ENCODE results near the gene MFSD1.

MFSD1 gene

GRCh38 chr3:158821847-158822246, 20.0 kb downstream of the MFSD1 start:
- no peaks in the 10 kb centered on the region for H3K27me3 ChIP-seq (ENCODE audit: control insufficient read depth, insufficient read depth, low read length)
- peaks cover 4% of the 10 kb centered on the region; the same call in 1 of the 2 replicates for H3K36me3 ChIP-seq (ENCODE audit: control insufficient read depth, insufficient read depth, low read length)
- H3K27ac ChIP-seq (ENCODE audit: low read depth, low read length): no peak overlapping the region
- no peak overlapping the region for H3K9ac ChIP-seq (ENCODE audit: low read length)
- no peaks in the 10 kb centered on the region for H3K4me1 ChIP-seq (ENCODE audit: control insufficient read depth, insufficient read depth, low read length)
- no peaks in the 10 kb centered on the region for H3K9me3 ChIP-seq (ENCODE audit: control insufficient read depth, insufficient read depth, low read depth, low read length)
- H3K4me3 ChIP-seq (ENCODE audit: low read depth, low read length): no peak overlapping the region

DNA sequence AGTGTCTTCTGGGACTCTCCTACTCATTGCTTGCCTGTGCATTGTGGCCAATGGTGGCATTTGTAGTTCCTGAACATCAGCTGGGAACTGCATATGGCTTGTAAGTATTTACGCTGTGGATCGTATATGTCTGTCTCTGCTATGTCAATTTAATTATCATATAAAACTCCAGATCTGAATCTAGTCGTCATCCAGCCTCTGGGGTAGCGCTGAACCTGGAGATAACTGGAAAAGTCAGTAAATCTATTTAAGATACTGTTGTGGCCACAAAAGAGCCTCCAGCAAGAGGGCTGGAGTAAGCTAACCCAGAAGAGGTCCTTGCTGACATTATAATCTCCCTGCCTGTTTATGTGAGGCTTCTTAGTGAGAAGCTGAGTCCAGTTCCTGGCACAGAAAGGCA, 21.6 kb downstream of the MFSD1 start:
- H3K36me3 ChIP-seq (ENCODE audit: control insufficient read depth, insufficient read depth, low read length): peaks cover 4% of the 10 kb centered on the region; the same call in 1 of the 2 replicates
- H3K27ac ChIP-seq (ENCODE audit: low read depth, low read length): no peak overlapping the region
- H3K4me3 ChIP-seq (ENCODE audit: low read depth, low read length): no peak overlapping the region
- no peaks in the 10 kb centered on the region for H3K4me1 ChIP-seq (ENCODE audit: control insufficient read depth, insufficient read depth, low read length)
- H3K27me3 ChIP-seq (ENCODE audit: control insufficient read depth, insufficient read depth, low read length): no peaks in the 10 kb centered on the region
- H3K9me3 ChIP-seq (ENCODE audit: control insufficient read depth, insufficient read depth, low read depth, low read length): no peaks in the 10 kb centered on the region
- no peak overlapping the region for H3K9ac ChIP-seq (ENCODE audit: low read length)

- Histone ChIP-seq H3K9me3 (ENCODE audit: control insufficient read depth, insufficient read depth, low read depth, low read length) (no peaks in the 10 kb centered on the region), H3K36me3 (ENCODE audit: control insufficient read depth, insufficient read depth, low read length) (peaks cover 4% of the 10 kb centered on the region; the same call in 1 of the 2 replicates), H3K9ac (ENCODE audit: low read length) (no peak overlapping the region), H3K27ac (ENCODE audit: low read depth, low read length) (no peak overlapping the region), H3K4me3 (ENCODE audit: low read depth, low read length) (no peak overlapping the region), H3K27me3 (ENCODE audit: control insufficient read depth, insufficient read depth, low read length) (no peaks in the 10 kb centered on the region), H3K4me1 (ENCODE audit: control insufficient read depth, insufficient read depth, low read length) (no peaks in the 10 kb centered on the region)
Measured at GRCh38 chr3:158827773-158828172, 25.9 kb downstream of the MFSD1 start.

DNA sequence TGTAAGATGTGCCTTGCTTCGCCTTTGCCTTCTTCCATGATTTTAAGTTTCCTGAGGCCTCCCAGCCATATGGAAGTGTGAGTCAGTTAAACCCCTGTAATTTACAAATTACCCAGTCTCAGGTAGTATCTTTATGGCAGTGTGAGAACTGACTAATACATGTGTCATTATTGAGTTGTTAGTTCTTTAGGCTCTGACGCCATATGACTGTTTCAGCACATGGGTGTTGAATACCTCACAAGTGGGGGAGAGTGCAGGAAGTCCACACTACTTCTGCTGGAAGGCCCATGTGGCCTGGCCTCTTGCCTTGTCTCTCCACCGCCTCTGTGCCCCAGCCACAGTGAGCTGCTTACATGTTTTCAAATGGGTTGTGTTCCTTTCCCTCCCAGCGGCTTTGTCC, 28.5 kb downstream of the MFSD1 start:
- Histone ChIP-seq H3K9me3 (ENCODE audit: control insufficient read depth, insufficient read depth, low read depth, low read length) (no peaks in the 10 kb centered on the region), H3K27ac (ENCODE audit: low read depth, low read length) (no peak overlapping the region), H3K27me3 (ENCODE audit: control insufficient read depth, insufficient read depth, low read length) (no peaks in the 10 kb centered on the region), H3K4me3 (ENCODE audit: low read depth, low read length) (no peak overlapping the region), H3K4me1 (ENCODE audit: control insufficient read depth, insufficient read depth, low read length) (no peaks in the 10 kb centered on the region), H3K36me3 (ENCODE audit: control insufficient read depth, insufficient read depth, low read length) (no peaks in the 10 kb centered on the region), H3K9ac (ENCODE audit: low read length) (no peak overlapping the region)

DNA sequence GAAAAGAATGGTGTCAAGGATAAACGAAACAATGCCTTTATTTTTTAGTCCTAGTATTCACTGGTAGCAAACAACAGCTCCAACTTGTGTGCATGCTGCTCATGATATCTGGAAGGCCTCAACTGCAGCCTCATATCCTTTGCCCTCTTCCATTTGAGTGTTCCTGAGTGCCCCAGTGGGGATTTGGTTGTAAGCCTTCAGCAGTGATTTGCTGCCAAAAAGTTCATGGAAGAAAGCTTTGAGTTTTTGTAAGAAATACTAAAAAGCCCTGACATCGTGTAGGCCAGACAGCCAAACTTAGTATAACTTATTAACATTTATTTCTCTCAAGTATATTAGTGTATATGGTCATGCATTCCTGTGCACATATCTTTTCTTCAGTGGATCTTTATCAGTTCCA, 30.0 kb downstream of the MFSD1 start:
- Histone ChIP-seq H3K4me1 (ENCODE audit: control insufficient read depth, insufficient read depth, low read length) (no peaks in the 10 kb centered on the region), H3K36me3 (ENCODE audit: control insufficient read depth, insufficient read depth, low read length) (no peaks in the 10 kb centered on the region), H3K9me3 (ENCODE audit: control insufficient read depth, insufficient read depth, low read depth, low read length) (no peaks in the 10 kb centered on the region)

GRCh38 chr3:158835631-158836030, 33.8 kb downstream of the MFSD1 start:
- H3K4me1 ChIP-seq (ENCODE audit: control insufficient read depth, insufficient read depth, low read length): no peaks in the 10 kb centered on the region

More for the DNA sequence above, 30.0 kb downstream of the MFSD1 start:
- H3K27me3 ChIP-seq (ENCODE audit: control insufficient read depth, insufficient read depth, low read length): no peaks in the 10 kb centered on the region
- H3K27ac ChIP-seq (ENCODE audit: low read depth, low read length): no peak overlapping the region
- no peak overlapping the region for H3K9ac ChIP-seq (ENCODE audit: low read length)
- no peak overlapping the region for H3K4me3 ChIP-seq (ENCODE audit: low read depth, low read length)

DNA sequence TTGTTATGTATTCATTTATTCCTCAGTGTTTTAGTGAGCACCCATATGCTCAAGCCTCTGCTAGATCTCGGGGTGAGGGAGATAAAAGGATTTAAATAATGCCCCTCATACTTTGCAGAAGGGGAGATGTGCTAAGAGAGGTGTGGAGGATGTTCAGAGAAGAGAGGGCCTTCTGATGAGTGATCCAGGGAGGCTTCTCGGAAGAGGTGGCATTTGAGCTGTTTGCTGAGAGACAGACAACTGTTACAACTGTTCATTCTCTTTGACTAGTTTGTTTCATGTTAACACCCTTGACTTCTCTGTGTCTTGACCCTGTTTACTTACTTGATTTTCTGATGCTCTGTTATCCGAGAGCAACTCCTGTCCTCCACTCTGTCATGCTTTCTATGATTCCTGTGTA, 34.5 kb downstream of the MFSD1 start:
- Histone ChIP-seq H3K36me3 (ENCODE audit: control insufficient read depth, insufficient read depth, low read length) (no peaks in the 10 kb centered on the region), H3K9ac (ENCODE audit: low read length) (no peak overlapping the region), H3K27me3 (ENCODE audit: control insufficient read depth, insufficient read depth, low read length) (no peaks in the 10 kb centered on the region), H3K9me3 (ENCODE audit: control insufficient read depth, insufficient read depth, low read depth, low read length) (no peaks in the 10 kb centered on the region), H3K4me1 (ENCODE audit: control insufficient read depth, insufficient read depth, low read length) (no peaks in the 10 kb centered on the region), H3K4me3 (ENCODE audit: low read depth, low read length) (no peak overlapping the region), H3K27ac (ENCODE audit: low read depth, low read length) (no peak overlapping the region)

More at GRCh38 chr3:158835631-158836030, 33.8 kb downstream of the MFSD1 start:
- Histone ChIP-seq H3K9me3 (ENCODE audit: control insufficient read depth, insufficient read depth, low read depth, low read length) (no peaks in the 10 kb centered on the region), H3K27me3 (ENCODE audit: control insufficient read depth, insufficient read depth, low read length) (no peaks in the 10 kb centered on the region), H3K27ac (ENCODE audit: low read depth, low read length) (no peak overlapping the region), H3K4me3 (ENCODE audit: low read depth, low read length) (no peak overlapping the region), H3K9ac (ENCODE audit: low read length) (no peak overlapping the region), H3K36me3 (ENCODE audit: control insufficient read depth, insufficient read depth, low read length) (no peaks in the 10 kb centered on the region)

DNA sequence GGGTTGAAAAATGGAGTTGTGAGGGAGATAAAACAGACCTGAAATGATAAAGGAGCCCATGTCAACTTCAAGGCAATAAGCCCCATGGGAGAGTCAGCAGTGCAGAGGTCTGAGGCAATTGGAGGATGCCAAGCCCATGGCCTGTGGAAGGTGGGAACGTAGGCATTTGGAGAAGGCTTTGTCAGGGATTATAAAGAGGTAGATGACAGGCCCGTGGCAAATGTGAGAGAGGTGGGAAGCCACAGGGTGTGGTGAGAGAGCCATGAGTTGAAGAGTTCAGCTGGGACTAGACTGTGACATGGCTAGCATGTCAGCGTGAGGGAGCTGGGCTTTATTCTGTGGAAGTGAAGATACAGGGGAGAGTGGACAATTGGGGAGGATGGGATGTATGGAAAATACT, 35.4 kb downstream of the MFSD1 start:
- no peak overlapping the region for H3K4me3 ChIP-seq (ENCODE audit: low read depth, low read length)
- no peaks in the 10 kb centered on the region for H3K27me3 ChIP-seq (ENCODE audit: control insufficient read depth, insufficient read depth, low read length)
- no peak overlapping the region for H3K9ac ChIP-seq (ENCODE audit: low read length)
- H3K27ac ChIP-seq (ENCODE audit: low read depth, low read length): no peak overlapping the region
- H3K9me3 ChIP-seq (ENCODE audit: control insufficient read depth, insufficient read depth, low read depth, low read length): no peaks in the 10 kb centered on the region
- H3K4me1 ChIP-seq (ENCODE audit: control insufficient read depth, insufficient read depth, low read length): no peaks in the 10 kb centered on the region
- H3K36me3 ChIP-seq (ENCODE audit: control insufficient read depth, insufficient read depth, low read length): no peaks in the 10 kb centered on the region

DNA sequence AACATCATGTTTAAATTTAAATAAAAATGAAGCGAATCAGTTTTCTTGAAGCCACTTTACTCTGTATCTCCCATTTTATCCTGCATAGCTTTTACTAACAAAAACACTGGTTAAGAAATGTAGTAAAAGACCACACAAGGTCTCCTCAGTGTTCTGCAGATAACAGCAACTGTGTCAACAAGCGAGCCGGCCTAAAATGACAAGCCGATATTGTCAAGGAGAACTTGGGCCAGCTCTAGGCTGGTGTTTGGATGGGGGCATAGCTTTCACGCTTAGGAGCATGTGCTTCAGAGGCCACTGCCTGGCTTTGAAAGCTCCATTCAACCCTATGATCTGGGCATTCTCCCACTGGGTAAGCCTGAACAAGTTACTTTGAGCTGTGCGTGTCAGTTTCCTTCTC, 38.1 kb downstream of the MFSD1 start:
- Histone ChIP-seq H3K4me1 (ENCODE audit: control insufficient read depth, insufficient read depth, low read length) (no peaks in the 10 kb centered on the region), H3K9me3 (ENCODE audit: control insufficient read depth, insufficient read depth, low read depth, low read length) (no peaks in the 10 kb centered on the region), H3K4me3 (ENCODE audit: low read depth, low read length) (no peak overlapping the region), H3K9ac (ENCODE audit: low read length) (no peak overlapping the region), H3K36me3 (ENCODE audit: control insufficient read depth, insufficient read depth, low read length) (no peaks in the 10 kb centered on the region), H3K27ac (ENCODE audit: low read depth, low read length) (no peak overlapping the region), H3K27me3 (ENCODE audit: control insufficient read depth, insufficient read depth, low read length) (no peaks in the 10 kb centered on the region)

DNA sequence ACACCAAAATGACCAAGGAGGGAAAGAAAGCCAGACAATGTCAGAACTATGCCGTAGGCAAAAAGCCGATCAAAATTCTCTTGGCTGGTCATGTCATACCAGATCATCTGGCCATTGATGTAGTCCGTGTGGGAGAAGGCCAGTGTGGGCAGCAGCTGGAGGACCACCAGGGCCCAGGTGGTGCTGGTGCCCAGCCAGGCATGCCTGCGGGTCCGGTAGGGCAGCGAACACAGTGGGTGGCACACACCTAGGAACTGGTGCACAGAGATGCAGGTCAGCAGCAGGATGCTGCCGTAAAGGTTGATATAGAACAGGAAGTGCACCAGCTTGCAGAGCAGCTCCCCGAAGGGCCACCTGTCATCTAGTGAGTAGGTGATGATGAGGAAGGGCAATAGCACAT, 39.5 kb downstream of the MFSD1 start:
- Histone ChIP-seq H3K9ac (ENCODE audit: low read length) (no peak overlapping the region), H3K27me3 (ENCODE audit: control insufficient read depth, insufficient read depth, low read length) (no peaks in the 10 kb centered on the region), H3K27ac (ENCODE audit: low read depth, low read length) (no peak overlapping the region), H3K9me3 (ENCODE audit: control insufficient read depth, insufficient read depth, low read depth, low read length) (no peaks in the 10 kb centered on the region), H3K36me3 (ENCODE audit: control insufficient read depth, insufficient read depth, low read length) (no peaks in the 10 kb centered on the region), H3K4me1 (ENCODE audit: control insufficient read depth, insufficient read depth, low read length) (no peaks in the 10 kb centered on the region), H3K4me3 (ENCODE audit: low read depth, low read length) (no peak overlapping the region)

DNA sequence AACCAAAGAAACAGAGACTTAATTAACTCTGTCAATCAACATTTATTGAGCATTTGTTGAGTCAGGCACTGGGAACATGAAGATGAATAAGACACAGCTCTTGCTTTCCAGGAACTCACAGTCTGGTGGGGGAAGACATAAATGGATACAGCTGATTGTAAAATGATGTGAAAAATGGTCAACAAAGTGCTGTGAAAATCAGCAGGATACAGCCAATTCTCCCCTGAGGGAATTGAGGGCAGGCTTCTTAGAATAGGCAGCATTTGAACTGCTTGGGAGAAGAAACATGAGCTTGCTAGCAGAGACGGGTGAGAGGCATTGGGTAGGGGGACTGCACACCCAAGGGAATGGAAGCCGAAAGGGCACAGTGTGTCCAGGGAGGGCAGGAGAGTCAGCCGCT, 41.1 kb downstream of the MFSD1 start:
- Histone ChIP-seq H3K9ac (ENCODE audit: low read length) (no peak overlapping the region), H3K27ac (ENCODE audit: low read depth, low read length) (no peak overlapping the region), H3K27me3 (ENCODE audit: control insufficient read depth, insufficient read depth, low read length) (no peaks in the 10 kb centered on the region), H3K9me3 (ENCODE audit: control insufficient read depth, insufficient read depth, low read depth, low read length) (no peaks in the 10 kb centered on the region), H3K4me1 (ENCODE audit: control insufficient read depth, insufficient read depth, low read length) (no peaks in the 10 kb centered on the region), H3K4me3 (ENCODE audit: low read depth, low read length) (no peak overlapping the region), H3K36me3 (ENCODE audit: control insufficient read depth, insufficient read depth, low read length) (no peaks in the 10 kb centered on the region)

GRCh38 chr3:158845765-158846350, 44.0 kb downstream of the MFSD1 start:
- Histone ChIP-seq H3K9ac (ENCODE audit: low read length) (no peak overlapping the region), H3K4me3 (ENCODE audit: low read depth, low read length) (no peak overlapping the region), H3K36me3 (ENCODE audit: control insufficient read depth, insufficient read depth, low read length) (no peaks in the 10 kb centered on the region), H3K4me1 (ENCODE audit: control insufficient read depth, insufficient read depth, low read length) (no peaks in the 10 kb centered on the region), H3K27me3 (ENCODE audit: control insufficient read depth, insufficient read depth, low read length) (no peaks in the 10 kb centered on the region), H3K27ac (ENCODE audit: low read depth, low read length) (no peak overlapping the region), H3K9me3 (ENCODE audit: control insufficient read depth, insufficient read depth, low read depth, low read length) (no peaks in the 10 kb centered on the region)
